HEK293T (cell line): ENCODE results near the gene NUCB1.

ENCODE experiments used
- FOXK2 ChIP-seq: fragments of 450-650 bp; IDR thresholded peaks from 2 replicates; pipeline ENCODE4 v1.6.1; 2016; ENCODE audit warnings: mild to moderate bottlenecking
- SP1 ChIP-seq: fragments of 450-650 bp; IDR thresholded peaks from 2 replicates; pipeline ENCODE4 v1.6.1; 2017
- TARDBP ChIP-seq: fragments of 450-650 bp; IDR thresholded peaks from 2 replicates; pipeline ENCODE4 v1.6.1; 2016

DNA sequence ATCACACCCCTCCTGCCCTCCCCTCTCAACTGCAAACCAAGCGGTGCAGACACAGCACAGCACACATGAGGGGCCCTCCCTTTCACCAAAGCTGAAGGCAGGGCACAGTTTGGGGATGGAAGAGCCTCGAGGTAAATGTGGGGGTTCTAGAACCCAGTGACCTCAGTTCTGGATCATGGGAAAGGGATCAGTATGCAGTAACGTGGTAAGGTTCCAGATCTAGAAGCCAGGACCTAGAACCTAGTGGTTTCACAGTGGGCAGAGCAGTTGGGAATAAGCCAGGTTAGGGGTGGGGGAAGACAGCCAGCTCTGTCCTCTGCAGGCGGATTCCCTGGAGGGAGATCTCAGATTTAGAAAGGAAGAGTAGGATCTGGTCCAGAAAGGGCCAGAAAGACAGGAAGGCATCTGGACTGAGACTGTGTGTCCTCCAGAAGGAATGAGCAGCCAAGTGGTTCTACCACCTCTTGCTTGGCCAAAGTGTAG, 68.1 kb downstream of the NUCB1 start:
- TF ChIP-seq FOXK2, result no peak
- no peak for TF ChIP-seq TARDBP
- no peak for TF ChIP-seq SP1
